MCF 10A (cell line): ENCODE data around the gene BRSK2. TPM values are rescaled to one million over a fixed set of nuclear protein-coding genes. Genes with fewer than 3 reads are reported as not detected.

Experiments
- BruUV-seq: library from RNA; stranded (reverse); fragments of 400-500 nt; replicated peaks from 2 replicates; lab custom pipeline; 2021; lab: Mats Ljungman, UMichigan
- CTCF ChIA-PET: fragments of 300-600 bp; sonication (Branson Sonifier 250); formaldehyde crosslinking; extraction: SDS; loops from one replicate; lab custom pipeline; 2021; ENCODE audit warnings: antibody characterized with exemption, inconsistent platforms; lab: Yijun Ruan, JAX
- POLR2A ChIA-PET: fragments of 300-600, 350-650 bp; sonication (Branson Sonifier 250); formaldehyde crosslinking; extraction: SDS; loops from one replicate; lab custom pipeline; 2020; ENCODE audit warnings: antibody characterized with exemption, inconsistent platforms; lab: Yijun Ruan, JAX
- DNase-seq: peaks from one replicate; pipeline ENCODE4 v3.0.0-alpha.2; 2018; ENCODE audit not compliant: unreplicated experiment
- H3K27ac Mint-ChIP-seq: one replicate; pipeline ENCODE4 v1.8.0; 2022; ENCODE audit warnings: mild to moderate bottlenecking, low read depth, mixed read lengths; ENCODE audit not compliant: unreplicated experiment
- H3K27me3 Mint-ChIP-seq: one replicate; pipeline ENCODE4 v1.8.0; 2022; ENCODE audit warnings: mixed read lengths; ENCODE audit not compliant: insufficient read depth, unreplicated experiment
- H3K36me3 Mint-ChIP-seq: one replicate; pipeline ENCODE4 v1.8.0; 2022; ENCODE audit warnings: mild to moderate bottlenecking, moderate library complexity, mixed read lengths; ENCODE audit not compliant: insufficient read depth, unreplicated experiment
- H3K4me1 Mint-ChIP-seq: one replicate; pipeline ENCODE4 v1.8.0; 2022; ENCODE audit warnings: mixed read lengths; ENCODE audit not compliant: insufficient read depth, unreplicated experiment
- H3K4me3 Mint-ChIP-seq: one replicate; pipeline ENCODE4 v1.8.0; 2022; ENCODE audit warnings: mild to moderate bottlenecking, moderate library complexity, mixed read lengths; ENCODE audit not compliant: unreplicated experiment
- H3K9me3 Mint-ChIP-seq: one replicate; pipeline ENCODE4 v1.8.0; 2022; ENCODE audit warnings: mixed read lengths; ENCODE audit not compliant: unreplicated experiment
- CTCF ChIP-seq: fragments of 200-600 bp; IDR thresholded peaks from one replicate; pipeline ENCODE4 v1.8.0; 2022; ENCODE audit warnings: antibody characterized with exemption, mild to moderate bottlenecking; ENCODE audit not compliant: unreplicated experiment
- intact Hi-C: fragments of 100-400 bp; cut with micrococcal nuclease; formaldehyde crosslinking; loops from 2 replicates; pipeline ENCODE4 v1.14.1; 2022
- total RNA-seq: library from RNA; stranded (reverse); gene quantifications from 2 replicates; pipeline ENCODE4 v1.2.3, GENCODE V29; 2022

Gene BRSK2
- total RNA-seq, 1 experiment from 2014 or later = 0.44 TPM

GRCh38 chr11:1496761-1497095 is 107.0 kb downstream of the BRSK2 start:
- H3K36me3 Mint-ChIP-seq = peaks cover 18% of the 10 kb centered on the region
- CTCF ChIA-PET = no interaction called here

GRCh38 chr11:1497600-1497999 is 107.9 kb downstream of the BRSK2 start:
- H3K36me3 Mint-ChIP-seq = peaks cover 18% of the 10 kb centered on the region
- H3K27ac Mint-ChIP-seq = no peak overlapping the region
- no TSS peak for BruUV-seq
- TF ChIP-seq CTCF = no peak
- peaks cover 14% of the 10 kb centered on the region for H3K4me1 Mint-ChIP-seq
- ChIA-PET CTCF (interaction anchor here (0.6 kb wide), 1 partner anchor 8 kb away, joined by 3 read pairs; no protein-coding TSS in a partner anchor), POLR2A (no interaction called here)
- DNase-seq = no peak
- no peaks in the 10 kb centered on the region for H3K27me3 Mint-ChIP-seq
- intact Hi-C loops = no loop called here
- H3K4me3 Mint-ChIP-seq = no peak overlapping the region
- no peaks in the 10 kb centered on the region for H3K9me3 Mint-ChIP-seq

More at GRCh38 chr11:1496761-1497095, 107.0 kb downstream of the BRSK2 start:
- Mint-ChIP-seq H3K4me1 (peaks cover 14% of the 10 kb centered on the region), H3K27me3 (no peaks in the 10 kb centered on the region), H3K9me3 (no peaks in the 10 kb centered on the region), H3K27ac (no peak overlapping the region), H3K4me3 (no peak overlapping the region)
- no peak for DNase-seq
- no peak for TF ChIP-seq CTCF
- BruUV-seq = no TSS peak
- intact Hi-C loops = no loop called here
- POLR2A ChIA-PET = no interaction called here

GRCh38 chr11:1498262-1498661 is 108.5 kb downstream of the BRSK2 start:
- Mint-ChIP-seq H3K27ac (no peak overlapping the region), H3K36me3 (peaks cover 18% of the 10 kb centered on the region), H3K4me1 (peaks cover 14% of the 10 kb centered on the region), H3K27me3 (no peaks in the 10 kb centered on the region), H3K4me3 (no peak overlapping the region), H3K9me3 (no peaks in the 10 kb centered on the region)
- BruUV-seq = no TSS peak
- ChIA-PET POLR2A (no interaction called here), CTCF (no interaction called here)
- DNase-seq = no peak
- intact Hi-C loops = no loop called here
- TF ChIP-seq CTCF = no peak

- Mint-ChIP-seq H3K9me3 (no peaks in the 10 kb centered on the region), H3K36me3 (peaks cover 18% of the 10 kb centered on the region), H3K4me1 (peaks cover 14% of the 10 kb centered on the region), H3K4me3 (no peak overlapping the region), H3K27ac (no peak overlapping the region), H3K27me3 (no peaks in the 10 kb centered on the region)
- no peak for DNase-seq
- TF ChIP-seq CTCF = no peak
- intact Hi-C loops = no loop called here
- BruUV-seq = no TSS peak
- ChIA-PET CTCF (interaction anchor here (0.6 to 1.4 kb wide), 6 partner anchors 17 to 572 kb away, joined by 3 to 5 read pairs (median 3); no protein-coding TSS in a partner anchor), POLR2A (no interaction called here)
These were observed 109.6 kb downstream of the BRSK2 start for GRCh38 chr11:1499261-1499890.
